ENCODE data around the gene GTF2A1. TPM values are rescaled to one million over a fixed set of nuclear protein-coding genes. Genes with fewer than 3 reads are reported as not detected.

Gene GTF2A1
- total RNA-seq, 1 donor from 2014 or later, result 63.1 TPM

GRCh38 chr14:81205639-81206038 lies 15.1 kb downstream of the GTF2A1 start:
- Histone ChIP-seq H3K9ac (no peak overlapping the region), H3K9me3 (ENCODE audit: low read depth) (no peaks in the 10 kb centered on the region), H3K4me3 (no peak overlapping the region), H2AFZ (replicated peaks) (no peak overlapping the region), H3K4me2 (no peak overlapping the region), H3K36me3 (peaks cover 34% of the 10 kb centered on the region), H3K4me1 (no peaks in the 10 kb centered on the region), H3K79me2 (ENCODE audit: low read depth) (peaks cover 98% of the 10 kb centered on the region), H3K27me3 (no peaks in the 10 kb centered on the region), H3K27ac (no peak overlapping the region), H3F3A (ENCODE audit: low read depth) (no peaks in the 10 kb centered on the region), H4K20me1 (ENCODE audit: low read depth) (peaks cover 46% of the 10 kb centered on the region)
- peaks cover 42% of the 10 kb centered on the region for H3K36me3 Mint-ChIP-seq
- H3K27me3 Mint-ChIP-seq (ENCODE audit: insufficient read depth, low read depth), result no peaks in the 10 kb centered on the region
- no peaks in the 10 kb centered on the region for H3K9me3 Mint-ChIP-seq
- H3K27ac Mint-ChIP-seq, result no peak overlapping the region
- no peaks in the 10 kb centered on the region for H3K4me1 Mint-ChIP-seq
- no peak for TF ChIP-seq EZH2phosphoT487 (IDR thresholded peaks at IDR 0.05)
- TF ChIP-seq, protein P1, sequence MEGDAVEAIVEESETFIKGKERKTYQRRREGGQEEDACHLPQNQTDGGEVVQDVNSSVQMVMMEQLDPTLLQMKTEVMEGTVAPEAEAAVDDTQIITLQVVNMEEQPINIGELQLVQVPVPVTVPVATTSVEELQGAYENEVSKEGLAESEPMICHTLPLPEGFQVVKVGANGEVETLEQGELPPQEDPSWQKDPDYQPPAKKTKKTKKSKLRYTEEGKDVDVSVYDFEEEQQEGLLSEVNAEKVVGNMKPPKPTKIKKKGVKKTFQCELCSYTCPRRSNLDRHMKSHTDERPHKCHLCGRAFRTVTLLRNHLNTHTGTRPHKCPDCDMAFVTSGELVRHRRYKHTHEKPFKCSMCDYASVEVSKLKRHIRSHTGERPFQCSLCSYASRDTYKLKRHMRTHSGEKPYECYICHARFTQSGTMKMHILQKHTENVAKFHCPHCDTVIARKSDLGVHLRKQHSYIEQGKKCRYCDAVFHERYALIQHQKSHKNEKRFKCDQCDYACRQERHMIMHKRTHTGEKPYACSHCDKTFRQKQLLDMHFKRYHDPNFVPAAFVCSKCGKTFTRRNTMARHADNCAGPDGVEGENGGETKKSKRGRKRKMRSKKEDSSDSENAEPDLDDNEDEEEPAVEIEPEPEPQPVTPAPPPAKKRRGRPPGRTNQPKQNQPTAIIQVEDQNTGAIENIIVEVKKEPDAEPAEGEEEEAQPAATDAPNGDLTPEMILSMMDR (IDR thresholded peaks at IDR 0.05), result no peak
- H3K4me3 Mint-ChIP-seq, result no peak overlapping the region
- DNase-seq (ENCODE audit: low spot score), result no peak

DNA sequence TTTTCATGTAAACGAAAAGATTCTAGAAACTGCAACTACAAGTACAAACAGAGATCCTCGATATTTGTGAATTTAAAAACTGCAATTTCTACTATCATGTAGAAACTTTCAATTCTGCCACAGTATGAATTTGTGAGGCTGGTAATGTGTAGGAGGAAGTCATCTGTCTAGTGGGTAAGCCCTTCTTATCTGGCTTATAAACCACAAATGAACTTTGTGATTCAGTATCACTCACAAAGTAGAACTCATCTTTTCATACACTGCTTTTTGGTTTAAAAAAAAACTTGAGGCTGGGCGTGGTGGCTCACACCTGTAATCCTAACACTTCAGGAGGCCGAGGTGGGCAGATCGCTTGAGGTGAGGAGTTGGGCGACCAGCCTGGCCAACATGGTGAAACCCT lies 20.7 kb downstream of the GTF2A1 start:
- Mint-ChIP-seq H3K4me3 (no peak overlapping the region), H3K36me3 (peaks cover 23% of the 10 kb centered on the region), H3K9me3 (no peaks in the 10 kb centered on the region), H3K27ac (no peak overlapping the region), H3K4me1 (no peaks in the 10 kb centered on the region), H3K27me3 (ENCODE audit: insufficient read depth, low read depth) (no peaks in the 10 kb centered on the region)
- Histone ChIP-seq H3F3A (ENCODE audit: low read depth) (no peaks in the 10 kb centered on the region), H3K9me3 (ENCODE audit: low read depth) (no peaks in the 10 kb centered on the region), H3K79me2 (ENCODE audit: low read depth) (peaks cover 68% of the 10 kb centered on the region), H4K20me1 (ENCODE audit: low read depth) (peaks cover 8% of the 10 kb centered on the region), H2AFZ (replicated peaks) (no peak overlapping the region), H3K4me2 (no peak overlapping the region), H3K27ac (no peak overlapping the region), H3K4me1 (no peaks in the 10 kb centered on the region), H3K36me3 (peaks cover 66% of the 10 kb centered on the region), H3K9ac (no peak overlapping the region), H3K4me3 (no peak overlapping the region), H3K27me3 (no peaks in the 10 kb centered on the region)
- TF ChIP-seq, protein P1 (IDR thresholded peaks at IDR 0.05), result no peak
- TF ChIP-seq EZH2phosphoT487 (IDR thresholded peaks at IDR 0.05), result no peak
- no peak for DNase-seq (ENCODE audit: low spot score)

- H3K9me3 Mint-ChIP-seq, result no peaks in the 10 kb centered on the region
- peaks cover 62% of the 10 kb centered on the region for H3K36me3 ChIP-seq
- H3K27ac ChIP-seq, result no peak overlapping the region
- no peak overlapping the region for H3K4me3 Mint-ChIP-seq
- H3K27me3 Mint-ChIP-seq (ENCODE audit: insufficient read depth, low read depth), result no peaks in the 10 kb centered on the region
- H3K27ac Mint-ChIP-seq, result no peak overlapping the region
- H2AFZ ChIP-seq (replicated peaks), result no peak overlapping the region
- H3K9me3 ChIP-seq (ENCODE audit: low read depth), result no peaks in the 10 kb centered on the region
- TF ChIP-seq, protein P1 (IDR thresholded peaks at IDR 0.05), result no peak
- TF ChIP-seq EZH2phosphoT487 (IDR thresholded peaks at IDR 0.05) (no peak), EZH2 (IDR thresholded peaks at IDR 0.05) (no peak)
- no peak overlapping the region for H3K4me3 ChIP-seq
- no peaks in the 10 kb centered on the region for H3K4me1 ChIP-seq
- H3F3A ChIP-seq (ENCODE audit: low read depth), result no peaks in the 10 kb centered on the region
- DNase-seq (ENCODE audit: low spot score), result no peak
- no peak overlapping the region for H3K9ac ChIP-seq
- peaks cover 5% of the 10 kb centered on the region for H4K20me1 ChIP-seq (ENCODE audit: low read depth)
- peaks cover 61% of the 10 kb centered on the region for H3K79me2 ChIP-seq (ENCODE audit: low read depth)
- H3K4me2 ChIP-seq, result no peak overlapping the region
- H3K4me1 Mint-ChIP-seq, result no peaks in the 10 kb centered on the region
- H3K36me3 Mint-ChIP-seq, result peaks cover 28% of the 10 kb centered on the region
- no peaks in the 10 kb centered on the region for H3K27me3 ChIP-seq
Measured at GRCh38 chr14:81199084-81199483, 21.7 kb downstream of the GTF2A1 start.

Data from neural progenitor cell (in vitro differentiated cells).